Activated CD8-positive, alpha-beta memory T cell treated with anti-CD3 and anti-CD28 coated beads, Interleukin-2, amount 10 ng/mL, durations not matched to agents 7 days and 5 days (primary cell): Measurements from ENCODE around the gene C1orf52. TPM values are rescaled to one million over a fixed set of nuclear protein-coding genes. Genes with fewer than 3 reads are reported as not detected.

ENCODE experiments used
- ATAC-seq: fragments of 150-1000 bp; cut with Tn5 transposase; one replicate; pipeline ENCODE4 v1.10.0; 2021; ENCODE audit warnings: moderate library complexity
- CTCF ChIA-PET: fragments of 350-600 bp; sonication (Branson Sonifier 250); formaldehyde crosslinking; loops from one replicate; lab custom pipeline; 2021; ENCODE audit warnings: antibody characterized with exemption; lab: Charles Lee
- DNase-seq: peaks from one replicate; pipeline ENCODE4 v3.0.0-alpha.2; 2020
- H3K27ac Mint-ChIP-seq: one replicate; pipeline ENCODE4 v1.8.0; 2021; ENCODE audit warnings: mild to moderate bottlenecking, mixed read lengths
- H3K27me3 Mint-ChIP-seq: one replicate; pipeline ENCODE4 v1.8.0; 2021; ENCODE audit warnings: mixed read lengths
- H3K36me3 Mint-ChIP-seq: one replicate; pipeline ENCODE4 v1.8.0; 2021; ENCODE audit warnings: mild to moderate bottlenecking, mixed read lengths
- H3K4me1 Mint-ChIP-seq: one replicate; pipeline ENCODE4 v1.8.0; 2021; ENCODE audit warnings: mixed read lengths
- H3K4me3 Mint-ChIP-seq: one replicate; pipeline ENCODE4 v1.8.0; 2021; ENCODE audit warnings: mild to moderate bottlenecking, moderate library complexity, mixed read lengths
- H3K9me3 Mint-ChIP-seq: one replicate; pipeline ENCODE4 v1.8.0; 2022; ENCODE audit warnings: low read depth, mixed read lengths
- total RNA-seq, 2 experiments: library from RNA; stranded (reverse); gene quantifications; one replicate each; pipeline ENCODE4 v1.2.3, GENCODE V29; 2021

C1orf52 gene
- total RNA-seq, 2 experiments from 2014 or later, result 23.5 to 28.7 TPM

- no peak overlapping the region for H3K4me3 Mint-ChIP-seq
- H3K27me3 Mint-ChIP-seq, result peaks cover 26% of the 10 kb centered on the region
- no peaks in the 10 kb centered on the region for H3K9me3 Mint-ChIP-seq
- no peak for DNase-seq
- CTCF ChIA-PET, result no interaction called here
- H3K4me1 Mint-ChIP-seq, result no peaks in the 10 kb centered on the region
- no peak for ATAC-seq
- no peak overlapping the region for H3K27ac Mint-ChIP-seq
- H3K36me3 Mint-ChIP-seq, result no peaks in the 10 kb centered on the region
Measured at GRCh38 chr1:85219853-85220610, 39.4 kb downstream of the C1orf52 start.

DNA sequence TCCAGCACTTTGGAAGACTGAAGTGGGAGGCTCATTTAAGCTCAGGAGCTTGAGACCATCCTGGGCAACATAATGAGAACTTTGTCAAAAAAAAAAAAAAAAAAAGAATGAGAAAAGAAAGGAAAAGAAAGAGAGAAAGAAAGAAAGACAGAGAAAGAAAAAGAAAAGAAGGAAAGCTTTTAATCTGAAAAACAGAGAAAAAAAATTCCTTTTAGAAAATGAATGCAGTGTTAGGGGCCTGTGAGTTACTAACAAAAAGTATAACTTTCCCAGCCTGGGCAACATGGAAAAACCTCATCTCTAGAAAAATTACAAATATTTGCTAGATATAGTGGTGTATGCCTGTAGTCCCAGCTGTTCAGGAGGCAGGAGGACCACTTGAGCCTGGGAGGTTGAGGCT is 42.8 kb downstream of the C1orf52 start:
- ATAC-seq (no peak), DNase-seq (no peak)
- Mint-ChIP-seq H3K9me3 (no peaks in the 10 kb centered on the region), H3K36me3 (no peaks in the 10 kb centered on the region), H3K4me3 (no peak overlapping the region), H3K4me1 (no peaks in the 10 kb centered on the region), H3K27me3 (peaks cover 39% of the 10 kb centered on the region), H3K27ac (no peak overlapping the region)
- CTCF ChIA-PET, result interaction anchor here (1.2 kb wide), 2 partner anchors 19 to 23 kb away, joined by 3 read pairs; no protein-coding TSS in a partner anchor

DNA sequence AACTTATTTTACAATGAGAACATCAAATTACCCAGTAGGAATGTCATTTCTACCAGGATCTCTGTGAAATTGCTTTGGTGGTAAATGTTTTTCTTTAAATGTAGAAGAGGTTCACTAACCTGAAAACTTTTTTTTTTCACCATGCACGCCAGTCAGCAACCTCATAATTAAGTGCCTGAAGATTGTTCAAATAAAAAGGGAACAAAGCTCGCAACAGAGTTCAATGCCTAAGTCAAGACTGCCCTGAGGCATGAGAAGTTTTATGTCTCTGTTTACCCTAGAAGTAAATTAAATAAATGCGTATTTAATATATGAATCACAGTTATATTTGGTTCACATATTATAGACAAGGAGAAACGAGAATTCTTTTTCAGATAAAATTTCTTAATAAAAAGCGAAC is 44.8 kb downstream of the C1orf52 start:
- CTCF ChIA-PET, result interaction anchor here (0.5 to 2.1 kb wide), 2 partner anchors 15 to 44 kb away, joined by 3 to 5 read pairs; partner anchors contain the start of gene C1orf52

DNA sequence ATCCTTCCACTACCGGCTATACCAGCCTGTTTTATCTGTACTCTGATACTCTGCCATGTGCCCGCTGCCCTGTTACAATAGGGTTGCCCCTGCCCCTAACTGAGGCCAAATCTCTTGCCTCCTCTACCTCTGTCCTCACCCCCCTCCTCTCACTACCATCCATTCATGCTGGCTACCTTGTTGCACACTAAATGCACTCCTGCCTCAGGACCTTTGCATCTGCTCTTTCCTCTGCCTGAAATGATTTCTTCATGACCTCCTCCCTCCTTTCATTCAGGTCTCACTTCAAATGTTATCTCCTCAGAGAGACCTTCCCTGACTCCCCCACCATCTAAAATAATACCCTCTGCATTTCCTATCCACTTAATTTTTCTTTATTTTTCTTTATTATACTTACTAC is 51.0 kb downstream of the C1orf52 start:
- no peak overlapping the region for H3K4me3 Mint-ChIP-seq
- H3K27me3 Mint-ChIP-seq, result peaks cover 46% of the 10 kb centered on the region
- H3K27ac Mint-ChIP-seq, result no peak overlapping the region
- H3K9me3 Mint-ChIP-seq, result no peaks in the 10 kb centered on the region
- H3K4me1 Mint-ChIP-seq, result no peaks in the 10 kb centered on the region
- DNase-seq (no peak), ATAC-seq (no peak)
- CTCF ChIA-PET, result no interaction called here
- no peaks in the 10 kb centered on the region for H3K36me3 Mint-ChIP-seq

More for the DNA sequence above, 44.8 kb downstream of the C1orf52 start:
- Mint-ChIP-seq H3K4me3 (no peak overlapping the region), H3K4me1 (no peaks in the 10 kb centered on the region), H3K9me3 (no peaks in the 10 kb centered on the region), H3K27me3 (peaks cover 46% of the 10 kb centered on the region), H3K27ac (no peak overlapping the region), H3K36me3 (no peaks in the 10 kb centered on the region)
- DNase-seq, result no peak
- no peak for ATAC-seq

GRCh38 chr1:85203573-85204171 is 55.8 kb downstream of the C1orf52 start:
- Mint-ChIP-seq H3K27me3 (peaks cover 51% of the 10 kb centered on the region), H3K36me3 (no peaks in the 10 kb centered on the region)

GRCh38 chr1:85202864-85203255 is 56.6 kb downstream of the C1orf52 start:
- no peak overlapping the region for H3K4me3 Mint-ChIP-seq
- CTCF ChIA-PET, result interaction anchor here (1.2 to 1.7 kb wide), 2 partner anchors 52 to 258 kb away, joined by 5 read pairs; no protein-coding TSS in a partner anchor

More at GRCh38 chr1:85203573-85204171, 55.8 kb downstream of the C1orf52 start:
- H3K27ac Mint-ChIP-seq, result no peak overlapping the region
- H3K4me1 Mint-ChIP-seq, result peaks cover 18% of the 10 kb centered on the region
- DNase-seq (no peak), ATAC-seq (no peak)
- no peak overlapping the region for H3K4me3 Mint-ChIP-seq
- CTCF ChIA-PET, result interaction anchor here (1.7 kb wide), 1 partner anchor 259 kb away, joined by 5 read pairs; no protein-coding TSS in a partner anchor
- H3K9me3 Mint-ChIP-seq, result no peaks in the 10 kb centered on the region

GRCh38 chr1:85202092-85202863 is 57.2 kb downstream of the C1orf52 start:
- ATAC-seq, result no peak
- peak overlapping the region; percentile 68 for H3K27ac Mint-ChIP-seq
- CTCF ChIA-PET, result interaction anchor here (1.1 to 1.7 kb wide), 5 partner anchors 22 to 257 kb away, joined by 3 to 5 read pairs (median 4); no protein-coding TSS in a partner anchor
- H3K36me3 Mint-ChIP-seq, result no peaks in the 10 kb centered on the region
- DNase-seq, result no peak
- H3K27me3 Mint-ChIP-seq, result peaks cover 38% of the 10 kb centered on the region
- H3K9me3 Mint-ChIP-seq, result no peaks in the 10 kb centered on the region
- peak overlapping the region; percentile 88 for H3K4me3 Mint-ChIP-seq
- H3K4me1 Mint-ChIP-seq, result peaks cover 26% of the 10 kb centered on the region

More at GRCh38 chr1:85202864-85203255, 56.6 kb downstream of the C1orf52 start:
- DNase-seq (no peak), ATAC-seq (no peak)
- H3K27me3 Mint-ChIP-seq, result peaks cover 43% of the 10 kb centered on the region
- H3K27ac Mint-ChIP-seq, result no peak overlapping the region
- no peaks in the 10 kb centered on the region for H3K36me3 Mint-ChIP-seq
- no peaks in the 10 kb centered on the region for H3K9me3 Mint-ChIP-seq
- peaks cover 25% of the 10 kb centered on the region for H3K4me1 Mint-ChIP-seq

GRCh38 chr1:85201340-85202091 is 57.9 kb downstream of the C1orf52 start:
- H3K4me3 Mint-ChIP-seq, result peak overlapping the region; percentile 88
- peaks cover 26% of the 10 kb centered on the region for H3K4me1 Mint-ChIP-seq
- H3K27ac Mint-ChIP-seq, result peak overlapping the region; percentile 68
- no peaks in the 10 kb centered on the region for H3K9me3 Mint-ChIP-seq
- H3K36me3 Mint-ChIP-seq, result no peaks in the 10 kb centered on the region
- CTCF ChIA-PET, result interaction anchor here (1.0 to 1.3 kb wide), 5 partner anchors 21 to 257 kb away, joined by 3 to 5 read pairs (median 3); no protein-coding TSS in a partner anchor
- DNase-seq, result peak; percentile 73
- peaks cover 30% of the 10 kb centered on the region for H3K27me3 Mint-ChIP-seq
- peak; percentile 67 for ATAC-seq

DNA sequence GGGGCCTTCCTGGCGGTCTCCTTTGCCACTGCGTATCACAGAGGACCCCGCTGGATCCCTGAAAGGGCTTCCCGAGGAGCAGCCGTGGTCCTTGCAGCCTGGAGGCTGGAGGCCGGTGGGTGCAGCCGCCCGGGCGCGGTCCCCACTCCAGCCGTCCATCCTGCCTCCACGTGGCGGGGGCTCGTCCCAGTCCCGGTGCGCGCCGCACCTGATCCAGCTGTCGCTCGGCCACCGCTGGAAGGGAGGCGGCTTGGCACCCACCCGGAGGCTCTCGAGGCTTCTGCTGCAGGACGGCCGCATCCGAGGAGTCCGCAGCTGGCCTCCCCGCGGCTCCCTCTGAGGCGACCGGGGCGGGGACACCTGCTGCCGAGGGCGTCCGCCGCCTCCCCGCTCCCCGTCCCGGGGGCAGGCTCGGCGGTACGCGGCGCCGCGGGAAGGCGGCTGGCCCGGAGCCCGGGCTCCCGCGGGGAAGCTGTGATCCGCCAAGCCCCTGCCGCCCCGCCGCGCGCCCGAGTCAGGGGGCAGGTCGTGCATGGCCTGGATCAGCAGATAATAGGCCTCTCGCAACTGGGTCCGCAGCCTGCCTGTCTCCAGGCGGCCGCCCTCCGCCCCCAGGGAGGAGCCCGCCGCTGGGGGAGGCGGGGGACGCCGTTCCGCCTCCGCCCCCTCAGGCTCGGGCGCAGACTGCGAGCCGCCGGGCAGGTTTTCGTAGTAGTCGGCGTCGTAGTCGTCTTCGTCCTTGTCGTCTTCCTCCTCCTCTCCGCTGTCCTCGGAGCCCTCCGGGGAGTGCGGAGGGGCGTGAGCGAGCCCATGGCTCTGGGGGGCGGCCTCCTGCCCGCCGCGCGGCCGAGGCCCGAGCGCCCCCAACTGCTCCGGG is 58.8 kb downstream of the C1orf52 start, which contains the start of gene SYDE2:
Gene SYDE2, minus strand, starts transcription at position 554 of the 877 bp plus-strand sequence. Its CDS starts 20 bp downstream, at position 534.
- peaks cover 25% of the 10 kb centered on the region for H3K27me3 Mint-ChIP-seq
- peak; percentile 88 for ATAC-seq
- CTCF ChIA-PET, result interaction anchor here (1.0 to 1.6 kb wide), 6 partner anchors 12 to 256 kb away, joined by 3 to 4 read pairs (median 3); no protein-coding TSS in a partner anchor
- peaks cover 26% of the 10 kb centered on the region for H3K4me1 Mint-ChIP-seq
- peak; percentile 83 for DNase-seq
- no peaks in the 10 kb centered on the region for H3K9me3 Mint-ChIP-seq
- no peaks in the 10 kb centered on the region for H3K36me3 Mint-ChIP-seq
- H3K27ac Mint-ChIP-seq, result peak within 1 kb of the TSS; percentile 68
- peak within 1 kb of the TSS; percentile 88 for H3K4me3 Mint-ChIP-seq
